Erythroblast (primary cell): Measurements from ENCODE around the gene S100G.

Source experiments
- GATA1 ChIP-seq: IDR thresholded peaks from 2 replicates; pipeline ENCODE4 v1.6.1; 2011; ENCODE audit warnings: low read depth, mild to moderate bottlenecking, control low read depth, low read length, moderate library complexity
- POLR2A ChIP-seq: IDR thresholded peaks from 2 replicates; pipeline ENCODE4 v1.6.1; 2011; ENCODE audit warnings: mild to moderate bottlenecking, low read length

DNA sequence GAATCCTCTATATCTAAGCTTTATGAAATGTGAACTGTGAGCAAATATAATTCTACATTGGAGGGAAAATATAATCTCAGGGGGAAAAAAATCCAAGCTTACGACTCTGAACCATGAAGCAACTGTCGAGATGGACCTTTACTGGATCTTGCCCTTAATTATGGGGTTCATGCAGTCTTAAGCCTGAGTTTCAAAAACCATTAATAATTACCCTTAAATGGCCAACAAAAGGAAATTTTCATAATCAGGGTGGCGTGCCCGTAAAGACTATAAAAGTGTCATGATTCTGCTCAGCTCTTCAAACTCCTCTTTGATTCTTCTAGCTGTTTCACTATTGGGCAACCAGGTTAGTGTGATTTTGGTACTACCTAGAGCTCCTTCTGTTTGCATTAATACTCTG, at the start of gene S100G:
- TF ChIP-seq POLR2A (no peak), GATA1 (no peak)
